Activated T-cell treated with anti-CD3 and anti-CD28 coated beads for 1 hour (primary cell): Measurements from ENCODE around the gene GPLD1.

Experiments used
- DNase-seq: peaks from one replicate; pipeline ENCODE4 v3.0.0-alpha.2; 2020; ENCODE audit warnings: low read depth

GPLD1 gene

GRCh38 chr6:24381476-24382219, 107.7 kb downstream of the GPLD1 start:
- DNase-seq = no peak

- no peak for DNase-seq
Measured at GRCh38 chr6:24378473-24379097, 110.8 kb downstream of the GPLD1 start.
